Stimulated activated CD8-positive, alpha-beta memory T cell treated with anti-CD3 and anti-CD28 coated beads, Interleukin-7, amount 100 ng/mL, for 24 hours (primary cell): ENCODE data around the gene UBXN10.
"Not testable (repeated sequence)": the region's sequence is repeated elsewhere in the genome, so short reads cannot be mapped to it uniquely, and the experiment has no call there.

ENCODE experiments used
- DNase-seq: peaks from one replicate; pipeline ENCODE4 v3.0.0-alpha.2; 2020; ENCODE audit warnings: low read depth

Gene UBXN10

DNA sequence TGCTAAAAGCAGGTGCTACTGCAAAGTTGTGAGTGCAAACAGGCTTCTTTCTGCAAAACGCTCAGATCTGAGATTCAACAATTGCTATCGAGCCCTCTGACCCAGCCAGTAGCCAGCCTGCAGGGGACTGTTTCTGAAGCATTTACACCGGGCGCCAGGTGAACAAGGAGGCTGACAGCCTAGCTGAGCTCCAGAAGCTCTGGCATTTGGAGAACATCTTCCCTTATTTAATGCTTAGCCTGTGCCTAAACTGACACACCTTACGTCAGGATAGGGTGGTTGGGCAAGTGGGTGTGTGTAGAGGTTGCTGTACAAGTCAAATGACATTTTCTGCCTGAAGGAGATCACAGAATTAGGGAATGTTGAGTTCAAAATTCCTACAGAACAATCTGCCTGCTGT, 16.3 kb downstream of the UBXN10 start:
- no peak for DNase-seq

DNA sequence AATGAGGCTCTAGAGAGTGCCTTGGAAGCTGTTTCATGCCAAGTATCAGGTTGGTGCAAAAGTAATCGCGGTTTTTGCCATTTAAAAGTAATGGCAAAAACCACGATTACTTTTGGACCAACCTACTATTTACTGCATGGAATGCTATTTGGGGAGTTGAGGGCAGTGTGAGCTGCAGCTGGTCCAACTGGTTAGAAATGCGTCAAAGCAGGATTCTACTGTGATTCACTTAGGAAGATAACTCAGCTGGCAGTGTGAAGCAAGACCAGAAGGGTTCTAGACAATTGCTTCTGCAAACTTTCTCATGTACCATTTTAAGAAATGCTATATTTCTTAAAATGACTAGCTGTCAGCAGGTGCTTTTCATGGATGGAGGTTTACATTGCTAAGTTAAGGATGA, 21.6 kb downstream of the UBXN10 start:
- no peak for DNase-seq

DNA sequence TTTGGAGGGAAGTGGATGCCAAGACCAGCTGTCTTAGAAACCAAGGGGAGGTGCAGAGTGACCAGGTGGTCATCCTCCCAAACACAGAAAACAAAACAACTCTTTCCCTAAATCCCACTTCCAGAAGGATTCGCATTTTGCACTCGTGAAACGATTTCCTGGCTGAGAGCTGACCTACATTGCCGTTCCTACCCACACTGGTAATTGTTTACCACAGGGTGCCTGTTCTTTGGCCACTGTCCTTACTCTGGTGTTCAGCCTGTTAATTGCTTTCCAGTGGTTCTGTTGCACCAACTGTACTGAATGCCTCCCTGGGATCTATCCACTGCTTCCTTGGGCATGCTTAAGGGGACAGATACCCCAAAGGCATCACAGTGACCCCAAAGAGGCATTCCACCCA, 23.6 kb downstream of the UBXN10 start:
- DNase-seq, result no peak

DNA sequence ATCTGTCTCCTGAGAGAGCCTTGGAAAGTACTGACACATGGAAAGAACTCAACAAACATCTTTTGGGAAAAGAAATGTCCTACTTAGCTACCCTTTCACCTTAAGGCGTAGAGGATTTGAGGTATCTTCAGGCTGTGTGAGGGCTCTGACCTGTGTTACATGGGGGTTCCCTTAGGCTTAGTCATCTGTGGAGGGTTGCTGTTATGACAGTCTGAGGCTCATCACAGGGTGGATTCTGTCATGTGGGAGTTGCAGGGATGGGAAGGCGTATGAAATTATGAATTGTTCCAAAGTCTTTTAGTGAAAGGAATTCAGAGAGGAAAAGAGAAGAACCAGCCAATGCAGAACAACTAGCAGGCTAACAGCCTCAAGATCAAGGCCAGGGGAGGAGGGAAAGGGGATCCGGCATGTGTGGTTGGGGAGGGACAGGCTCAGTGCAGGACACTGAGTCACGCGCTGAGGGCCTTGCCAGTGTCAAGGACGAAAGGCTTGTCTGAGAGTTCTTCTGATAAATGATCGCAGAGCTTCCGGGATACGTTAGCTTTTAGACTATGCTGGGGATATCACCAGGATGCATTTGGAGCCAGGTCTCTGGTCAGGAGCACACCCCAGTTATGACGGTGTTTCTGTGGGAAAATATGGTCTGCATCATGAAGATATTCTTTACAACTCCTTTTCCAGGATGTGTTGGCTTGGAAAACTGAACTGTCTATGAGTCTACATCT, 25.0 kb downstream of the UBXN10 start:
- no peak for DNase-seq

DNA sequence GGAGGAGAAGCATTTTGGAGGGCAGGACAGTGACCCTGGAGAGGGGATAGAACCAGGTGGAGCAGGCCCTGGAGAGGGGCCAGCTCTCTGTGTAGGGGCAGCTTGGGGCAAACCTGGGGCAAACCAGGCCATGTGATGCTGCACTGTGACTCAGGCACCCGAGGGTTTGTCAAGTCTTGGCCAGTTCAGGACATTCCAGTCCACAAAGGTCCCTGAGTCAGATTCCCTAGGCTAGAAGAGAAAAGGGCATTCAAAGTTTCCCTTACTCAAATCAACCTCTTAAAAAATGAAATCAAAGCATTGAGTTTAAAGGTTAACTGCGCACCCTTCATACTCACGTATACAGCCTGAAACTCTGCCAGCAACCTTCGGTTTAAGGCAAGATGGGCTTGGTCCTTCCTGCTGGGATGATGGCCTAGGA, 25.6 kb downstream of the UBXN10 start:
- DNase-seq, result no peak

DNA sequence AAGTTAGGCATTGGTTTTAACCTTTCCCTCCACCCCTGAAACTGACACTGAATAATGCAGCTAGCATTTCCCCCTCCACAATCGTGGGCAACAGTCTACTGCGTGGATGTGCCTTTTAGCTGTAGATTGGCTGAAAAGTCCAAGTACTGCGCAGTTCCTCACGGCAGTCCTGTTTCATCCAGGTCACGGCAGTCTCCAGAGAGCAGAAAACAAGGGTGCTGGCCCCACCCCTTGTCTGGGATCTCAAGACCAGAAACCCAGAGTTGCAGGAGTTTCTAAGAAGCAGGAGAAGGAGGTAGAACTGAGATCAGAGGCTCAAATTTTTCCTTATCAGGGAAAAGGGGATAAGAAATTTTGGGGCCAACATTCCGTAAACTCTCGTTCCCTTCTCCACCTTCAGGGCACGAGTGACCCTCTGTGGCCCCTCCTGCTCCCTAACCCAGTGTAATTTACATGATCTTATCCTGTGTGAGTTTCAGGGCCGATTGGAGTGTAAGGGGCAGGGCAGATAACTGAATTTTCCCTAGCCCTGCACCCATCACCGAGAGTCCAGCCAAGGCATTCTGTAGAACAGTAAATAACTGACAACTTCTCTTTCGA, 26.3 kb downstream of the UBXN10 start:
- DNase-seq, result no peak

DNA sequence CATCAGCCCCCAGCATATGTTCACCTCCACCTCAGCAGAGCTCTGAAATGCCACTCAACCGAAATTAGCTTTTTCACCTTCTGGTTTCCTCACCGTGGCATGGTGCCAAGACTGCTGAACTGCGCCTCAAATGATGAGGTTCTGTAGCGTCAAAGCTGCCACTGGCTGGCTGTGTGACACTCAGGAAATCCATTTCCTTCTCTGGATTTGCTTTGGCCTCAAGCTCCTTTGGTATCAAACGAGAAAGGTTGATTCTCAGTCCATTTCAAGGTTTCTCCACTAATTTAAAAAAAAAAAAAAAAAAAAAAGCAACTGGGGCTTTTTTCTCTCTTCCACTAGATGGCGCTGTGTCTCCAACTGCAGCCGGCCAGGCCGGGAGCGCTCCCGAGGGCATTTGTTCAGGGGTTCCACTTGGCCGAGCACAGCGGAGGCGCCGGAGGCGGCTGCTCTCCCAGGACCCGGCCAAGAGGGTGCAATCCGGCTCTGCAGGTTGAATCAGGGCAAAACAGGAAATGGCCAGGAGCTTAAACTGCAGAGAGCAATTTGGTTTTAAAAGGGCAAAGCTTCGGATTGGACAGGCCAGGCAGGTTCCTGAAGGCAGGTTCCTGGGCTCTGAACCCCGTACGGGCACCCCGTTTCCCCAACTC, 26.9 kb downstream of the UBXN10 start:
- peak; percentile 14 for DNase-seq

DNA sequence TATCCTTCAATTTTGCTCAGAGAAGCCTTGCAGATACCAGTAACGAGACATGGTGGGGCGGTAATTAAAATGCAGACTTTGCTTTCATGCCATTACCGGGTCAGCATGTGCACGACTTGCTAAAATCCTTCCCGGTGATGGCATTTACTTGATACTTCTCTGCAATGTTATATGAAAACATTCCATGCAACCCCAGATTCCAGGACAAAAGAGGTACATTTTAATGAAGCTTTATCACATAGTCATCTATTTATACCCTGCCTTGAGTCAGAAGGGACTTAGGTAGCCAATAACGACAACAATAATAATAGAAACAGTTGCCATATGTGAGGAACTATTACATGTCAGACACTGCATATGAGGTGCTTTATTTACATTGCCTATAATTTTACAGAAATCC, 29.8 kb downstream of the UBXN10 start:
- no peak for DNase-seq

DNA sequence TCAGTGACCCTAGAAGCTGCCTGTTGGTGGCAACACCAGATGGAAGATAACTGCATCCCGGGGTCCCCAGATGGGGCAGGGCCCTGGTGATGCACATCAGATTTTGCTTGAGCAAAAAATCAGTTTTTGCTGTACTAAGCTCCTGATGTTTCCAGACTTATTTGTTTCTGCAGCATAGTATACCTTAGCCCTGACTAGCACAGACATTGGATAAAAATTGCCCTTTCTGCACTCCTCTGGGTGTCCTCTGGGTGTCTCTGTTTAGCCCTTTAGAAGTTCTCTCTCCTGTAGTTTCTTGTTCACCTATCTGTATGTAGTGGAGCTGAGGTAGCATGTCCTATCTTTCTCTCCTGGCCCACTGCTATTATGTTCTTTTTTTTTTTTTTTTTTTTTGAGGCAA, 30.7 kb downstream of the UBXN10 start:
- DNase-seq, result no peak

DNA sequence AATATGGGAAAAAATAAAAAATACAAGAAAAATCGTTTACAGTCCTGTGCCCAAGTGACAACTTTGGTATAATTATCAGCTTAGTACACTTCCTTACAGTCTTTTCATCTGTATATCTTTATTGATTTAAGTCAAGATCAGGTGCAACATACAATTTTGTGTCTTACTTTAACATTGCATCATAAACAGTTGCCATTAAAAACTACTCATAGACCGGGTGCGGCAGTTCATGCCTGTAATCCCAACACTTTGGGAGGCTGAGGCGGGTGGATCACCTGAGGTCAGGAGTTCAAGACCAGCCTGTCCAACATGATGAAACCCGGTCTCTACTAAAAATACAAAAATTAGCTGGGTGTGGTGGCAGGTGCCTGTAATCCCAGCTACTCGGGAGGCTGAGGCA, 33.2 kb downstream of the UBXN10 start:
- DNase-seq, result not testable (repeated sequence)

DNA sequence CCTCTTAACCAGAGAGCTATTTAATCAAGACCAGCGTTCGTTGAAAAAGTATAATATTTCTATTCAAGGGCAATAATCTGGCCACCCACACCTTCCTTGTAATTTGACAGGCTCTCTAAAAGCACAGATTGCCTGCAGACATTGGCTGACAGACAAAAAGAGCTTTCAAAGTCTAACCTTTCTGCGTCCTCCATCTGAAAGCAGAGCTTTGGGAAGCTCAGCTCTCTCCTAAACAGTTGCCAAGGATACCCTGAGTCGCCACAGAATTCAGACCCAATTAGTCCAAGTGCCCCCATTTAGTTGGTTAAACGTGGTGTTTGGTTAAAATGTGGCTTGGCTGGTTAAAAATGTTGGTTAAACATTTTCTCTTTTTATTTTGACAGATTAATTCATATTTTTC, 34.1 kb downstream of the UBXN10 start:
- DNase-seq, result no peak

DNA sequence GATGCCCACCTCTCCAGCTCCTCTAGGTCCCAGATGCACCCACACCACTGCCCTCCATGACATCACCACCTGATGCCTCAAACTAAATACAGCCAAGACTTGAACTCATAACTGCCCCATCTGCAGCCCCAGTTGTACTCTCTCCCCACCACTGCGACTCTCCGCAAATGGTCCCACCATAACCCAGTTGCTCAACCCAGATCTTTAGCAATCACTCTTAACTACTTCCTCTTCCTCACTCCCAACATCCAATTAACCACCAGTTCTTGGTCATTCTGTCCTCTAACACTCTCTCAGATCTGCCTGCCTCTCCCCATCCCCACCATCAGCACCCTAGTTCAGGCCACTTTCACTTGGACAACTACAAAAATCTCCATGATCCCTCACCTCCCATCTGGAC, 37.2 kb downstream of the UBXN10 start:
- no peak for DNase-seq

DNA sequence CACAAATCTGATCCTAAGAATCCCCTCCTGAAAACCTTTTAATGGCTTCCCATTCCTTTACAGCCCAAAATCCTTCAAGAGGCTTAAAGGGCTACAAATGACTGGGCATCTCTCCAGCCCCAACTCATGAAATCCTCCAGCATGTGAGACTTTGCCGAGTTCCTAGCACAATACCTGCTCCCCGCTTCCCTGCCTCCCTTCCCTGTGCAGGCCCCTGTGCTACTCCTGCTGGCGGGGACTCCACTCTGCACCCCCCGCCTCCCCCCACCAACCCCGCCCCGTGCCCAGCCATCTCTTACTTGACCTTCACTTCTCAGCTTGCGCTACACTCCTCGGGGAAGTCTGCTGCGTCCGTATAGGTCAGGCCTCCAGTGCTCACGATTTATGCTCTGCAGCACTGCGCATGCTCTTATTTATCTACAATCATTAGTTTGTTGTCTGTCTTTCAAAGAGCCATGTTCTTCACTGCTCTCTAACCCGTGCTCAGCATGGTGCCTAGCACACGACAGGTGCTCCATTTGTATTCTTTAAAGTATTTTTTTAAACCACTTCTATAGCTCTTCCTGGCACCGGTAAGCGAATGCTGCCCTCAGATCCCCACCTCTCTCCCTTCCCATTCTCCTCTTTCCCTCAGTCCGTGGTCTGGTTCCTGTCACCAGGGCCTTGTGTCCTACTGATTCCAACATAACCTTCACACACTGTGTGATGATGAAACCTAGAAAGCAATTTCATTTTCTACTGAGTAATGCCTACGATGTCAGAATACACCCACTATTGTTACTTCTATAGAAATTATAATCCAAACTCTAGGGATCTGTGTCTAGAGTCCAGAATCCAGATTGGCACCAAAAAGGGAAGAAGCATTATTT, 37.9 kb downstream of the UBXN10 start:
- no peak for DNase-seq

DNA sequence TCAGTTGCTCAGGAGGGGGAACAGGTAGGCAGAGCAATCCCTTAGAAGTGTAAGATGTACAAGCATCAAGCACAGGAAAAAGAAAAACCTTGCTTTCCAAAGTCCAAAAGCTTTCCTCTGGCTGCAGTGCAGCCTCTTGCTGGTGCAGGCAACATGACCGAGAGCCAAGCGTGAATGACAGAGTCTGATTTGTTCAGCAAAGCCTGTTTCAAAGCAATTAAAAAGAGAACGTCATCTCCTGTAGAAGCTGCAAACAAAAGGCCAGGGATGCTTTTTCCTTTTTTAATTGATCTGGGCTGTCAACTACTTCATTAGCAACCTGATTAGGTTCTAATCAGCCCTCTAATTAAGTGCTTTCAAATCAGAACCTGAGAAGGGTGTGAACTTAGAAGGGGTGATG, 38.6 kb downstream of the UBXN10 start:
- no peak for DNase-seq

DNA sequence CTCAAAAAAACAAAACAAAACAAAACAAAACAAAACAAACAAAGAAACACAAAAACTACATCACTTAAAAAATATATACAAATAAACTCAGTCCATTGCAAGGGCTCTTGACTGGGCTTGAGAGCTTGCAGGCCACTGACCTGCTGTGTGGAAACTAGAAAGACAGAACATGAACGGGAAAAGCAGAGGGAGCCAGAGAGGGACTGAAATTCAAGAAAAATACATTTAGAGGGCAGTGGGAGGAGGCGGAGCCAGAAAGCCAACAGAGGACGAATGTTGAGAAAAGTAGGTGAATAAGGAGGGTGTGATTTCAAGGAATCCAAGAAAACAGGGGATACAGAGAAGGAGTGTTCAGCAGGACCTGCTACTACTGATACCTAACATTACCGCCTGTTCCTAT, 41.8 kb downstream of the UBXN10 start:
- DNase-seq, result no peak

DNA sequence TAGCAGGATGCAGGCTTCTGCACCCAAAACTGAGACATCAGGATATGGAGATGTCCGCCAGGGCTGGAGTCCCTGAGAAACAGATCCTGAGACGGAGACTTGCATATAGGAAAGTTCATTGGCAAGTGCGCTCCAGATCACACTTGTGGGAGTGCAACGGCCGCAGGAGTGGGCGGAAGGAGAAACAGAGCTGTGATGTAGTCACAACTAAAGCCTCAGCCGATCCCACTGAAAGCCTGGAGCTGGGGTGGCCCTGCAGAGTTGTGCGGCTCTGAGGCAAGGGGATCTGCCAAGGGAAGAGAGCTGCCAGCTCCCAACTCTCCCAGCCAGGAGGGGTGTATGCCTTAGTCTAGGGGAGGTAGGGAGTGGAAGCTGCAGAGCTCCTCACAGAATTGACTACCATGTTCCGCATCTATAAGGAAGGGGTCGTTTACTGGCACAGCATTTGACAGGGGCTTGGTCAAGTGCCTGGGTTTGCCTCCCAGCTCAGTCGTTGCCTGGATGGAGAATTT, 42.5 kb downstream of the UBXN10 start:
- DNase-seq, result no peak

DNA sequence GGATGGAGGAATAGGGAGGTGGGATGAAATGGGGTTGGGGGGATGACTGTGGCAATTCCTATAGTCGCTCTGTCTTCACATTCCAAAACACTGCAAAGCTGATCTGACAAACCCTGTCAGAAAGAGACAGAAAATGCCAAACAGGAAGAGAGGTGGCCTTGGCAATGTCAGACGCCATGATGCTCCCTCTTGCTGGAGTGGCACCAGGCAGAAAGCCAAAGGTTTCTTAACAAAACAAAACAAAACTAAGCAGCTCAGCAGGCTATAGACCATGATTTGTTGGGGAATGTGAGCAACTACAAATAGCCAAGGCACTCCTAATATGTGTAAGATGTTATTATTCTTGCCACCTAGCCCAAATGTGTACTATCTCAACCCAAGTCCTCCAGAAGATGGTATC, 43.3 kb downstream of the UBXN10 start:
- no peak for DNase-seq

DNA sequence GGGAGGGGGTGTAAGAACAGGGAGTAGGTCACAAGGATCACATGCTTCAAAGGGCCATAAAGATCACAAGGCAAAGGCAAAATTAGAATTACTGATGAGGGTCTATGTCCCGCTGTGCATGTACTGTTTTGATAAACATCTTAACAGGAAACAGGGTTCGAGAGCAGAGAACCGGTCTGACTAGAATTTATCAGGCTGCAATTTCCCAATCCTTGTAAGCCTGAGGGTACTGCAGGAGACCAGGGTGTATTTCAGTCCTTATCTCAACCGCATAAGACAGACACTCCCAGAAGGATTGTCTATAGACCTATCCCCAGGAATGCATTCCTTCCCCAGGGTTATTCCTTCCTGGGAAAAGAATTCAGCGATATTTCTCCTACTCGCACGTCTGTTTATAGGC, 46.7 kb downstream of the UBXN10 start:
- DNase-seq, result not testable (repeated sequence)

DNA sequence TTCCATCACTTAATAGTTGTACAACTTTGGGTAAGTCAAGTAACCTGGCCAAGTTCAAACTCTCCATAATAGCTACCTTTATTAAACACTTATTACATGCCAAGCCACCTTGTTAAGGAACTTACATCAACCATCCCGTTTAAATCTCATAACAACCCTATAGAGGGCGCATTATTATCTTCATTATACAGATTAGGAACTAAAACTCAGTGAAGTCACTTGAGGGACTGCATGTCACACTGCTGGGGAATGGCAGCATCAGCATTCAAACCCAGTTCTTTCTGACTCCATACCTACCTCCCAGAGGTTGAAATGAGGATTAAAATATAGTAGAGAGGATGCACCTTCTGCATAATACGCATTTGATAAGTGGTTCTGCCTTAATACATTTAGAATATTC, 47.5 kb downstream of the UBXN10 start:
- no peak for DNase-seq

DNA sequence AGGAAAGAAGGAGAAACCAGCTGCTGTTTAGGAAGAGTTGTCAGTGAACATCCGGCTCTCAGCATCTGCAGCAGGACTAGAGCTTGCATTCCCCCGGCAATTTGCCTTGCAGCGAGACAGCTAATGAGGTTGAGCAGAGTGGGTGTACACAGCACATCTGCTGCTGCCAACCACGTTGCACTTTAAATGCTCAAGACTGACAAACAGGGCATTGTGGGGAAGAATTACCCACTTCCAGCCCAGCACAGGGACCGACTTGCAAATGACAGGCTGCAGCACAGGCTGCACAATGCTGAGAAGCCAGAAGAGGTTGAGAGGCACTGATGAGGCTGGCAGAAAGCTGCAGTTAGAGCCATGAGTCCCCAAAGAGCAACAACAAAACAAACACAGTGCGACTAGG, 48.0 kb downstream of the UBXN10 start:
- DNase-seq, result no peak

DNA sequence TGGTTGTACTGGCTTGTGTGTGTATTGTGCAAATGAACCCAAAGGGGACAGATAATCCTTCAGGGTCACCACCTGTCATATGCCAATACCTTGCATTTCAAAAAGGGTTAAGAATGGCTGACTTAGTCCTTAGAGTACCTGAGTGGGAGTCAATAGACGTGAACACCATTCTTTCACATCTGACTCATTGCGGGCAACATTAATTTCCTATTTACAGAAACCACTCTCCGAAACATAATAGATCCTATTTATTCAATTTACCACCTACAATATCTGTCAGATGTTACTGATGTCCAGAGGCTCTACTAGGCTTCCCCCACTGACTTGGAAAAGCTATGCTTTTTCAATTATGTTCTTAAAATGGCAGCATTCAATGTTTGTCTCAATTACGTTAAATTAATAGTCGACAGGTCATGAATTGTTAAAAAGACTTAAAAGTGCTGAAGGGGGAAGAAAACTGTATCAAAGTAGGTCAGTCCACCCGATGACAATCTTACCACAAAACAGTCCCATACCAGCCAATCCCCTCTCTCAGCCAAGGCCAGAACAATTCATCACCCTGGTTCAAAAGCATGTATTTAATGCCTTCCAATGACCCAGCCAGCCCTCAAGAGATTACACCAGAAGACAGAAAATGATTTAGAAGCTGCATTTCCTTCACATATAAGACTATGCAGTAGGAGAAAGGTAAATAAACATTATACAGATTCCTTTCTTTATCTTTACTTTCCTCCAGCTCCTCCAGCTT, 49.1 kb downstream of the UBXN10 start:
- DNase-seq, result no peak

DNA sequence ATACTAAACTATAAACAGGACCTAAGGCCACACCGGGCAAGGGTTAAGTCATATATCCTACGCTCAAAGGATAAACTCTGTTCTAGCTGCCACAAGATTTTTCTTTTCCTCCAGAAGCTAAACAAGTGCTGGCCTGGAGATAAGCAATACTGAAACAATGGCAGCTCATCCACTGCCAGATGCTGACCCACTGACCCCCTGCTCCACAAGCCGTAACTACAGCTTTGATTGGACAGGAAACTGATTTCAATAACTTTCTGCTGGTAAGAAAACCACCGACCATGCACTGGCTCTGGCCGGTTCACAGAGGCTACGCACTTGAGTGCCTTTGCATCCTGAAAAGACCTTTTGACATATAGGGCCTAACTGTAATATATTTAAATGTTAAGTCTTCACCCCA, 51.8 kb downstream of the UBXN10 start:
- no peak for DNase-seq
